Measurements from ENCODE around the gene NADK2. TPM values are rescaled to one million over a fixed set of nuclear protein-coding genes. Genes with fewer than 3 reads are reported as not detected.

NADK2 gene
- total RNA-seq, 2 donors from 2014 or later = 23.4 to 30.1 TPM

DNA sequence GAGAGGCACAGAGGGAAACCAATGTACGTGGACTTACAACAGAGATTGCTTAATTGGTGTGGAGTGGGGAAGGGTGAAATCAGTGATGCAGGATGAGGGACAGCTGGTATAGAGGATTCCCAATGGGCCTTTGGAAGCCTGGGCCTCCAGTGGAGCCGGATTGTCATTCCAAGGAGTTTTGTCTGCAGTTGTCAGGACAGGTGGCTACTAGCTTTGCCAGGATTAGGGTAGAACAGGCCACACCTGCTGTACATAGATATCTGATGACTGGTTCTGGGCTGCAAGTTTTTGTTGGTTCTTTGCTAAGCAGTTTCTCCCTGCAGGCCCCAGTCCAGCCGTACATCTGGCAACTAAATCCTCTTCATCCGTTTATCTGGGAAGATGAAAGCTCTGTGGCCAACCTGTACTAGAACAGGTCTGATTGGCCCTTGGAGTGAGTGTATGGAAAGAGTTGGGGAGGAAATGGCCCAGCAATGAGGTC is 85.6 kb downstream of the NADK2 start:
- no peaks in the 10 kb centered on the region for H3K9me3 ChIP-seq
- no peak for DNase-seq
- intact Hi-C loops (cut with DNase I) = no loop called here
- H3K36me3 ChIP-seq (replicated peaks in 1 of 2; ENCODE audit: insufficient read depth in 1 of 2, low read depth in 2 of 2) = no peaks in the 10 kb centered on the region
- no peak for TF ChIP-seq POLR2A (IDR thresholded peaks at IDR 0.05)
- TF ChIP-seq, protein P1, sequence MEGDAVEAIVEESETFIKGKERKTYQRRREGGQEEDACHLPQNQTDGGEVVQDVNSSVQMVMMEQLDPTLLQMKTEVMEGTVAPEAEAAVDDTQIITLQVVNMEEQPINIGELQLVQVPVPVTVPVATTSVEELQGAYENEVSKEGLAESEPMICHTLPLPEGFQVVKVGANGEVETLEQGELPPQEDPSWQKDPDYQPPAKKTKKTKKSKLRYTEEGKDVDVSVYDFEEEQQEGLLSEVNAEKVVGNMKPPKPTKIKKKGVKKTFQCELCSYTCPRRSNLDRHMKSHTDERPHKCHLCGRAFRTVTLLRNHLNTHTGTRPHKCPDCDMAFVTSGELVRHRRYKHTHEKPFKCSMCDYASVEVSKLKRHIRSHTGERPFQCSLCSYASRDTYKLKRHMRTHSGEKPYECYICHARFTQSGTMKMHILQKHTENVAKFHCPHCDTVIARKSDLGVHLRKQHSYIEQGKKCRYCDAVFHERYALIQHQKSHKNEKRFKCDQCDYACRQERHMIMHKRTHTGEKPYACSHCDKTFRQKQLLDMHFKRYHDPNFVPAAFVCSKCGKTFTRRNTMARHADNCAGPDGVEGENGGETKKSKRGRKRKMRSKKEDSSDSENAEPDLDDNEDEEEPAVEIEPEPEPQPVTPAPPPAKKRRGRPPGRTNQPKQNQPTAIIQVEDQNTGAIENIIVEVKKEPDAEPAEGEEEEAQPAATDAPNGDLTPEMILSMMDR (IDR thresholded peaks at IDR 0.05) = no peak
- no peak overlapping the region for H3K27ac ChIP-seq
- no peak overlapping the region for H3K4me3 ChIP-seq
- 65 to 84% methylated on average over 4 of the region's 4 CpGs for WGBS, 2 donors
- ATAC-seq = no peak
- peaks cover 13% of the 10 kb centered on the region for H3K4me1 ChIP-seq
- no peaks in the 10 kb centered on the region for H3K27me3 ChIP-seq

- no peaks in the 10 kb centered on the region for H3K9me3 ChIP-seq
- H3K4me3 ChIP-seq = no peak overlapping the region
- no peaks in the 10 kb centered on the region for H3K27me3 ChIP-seq
- no peak overlapping the region for H3K27ac ChIP-seq
- H3K4me1 ChIP-seq = peaks cover 20% of the 10 kb centered on the region
- no peaks in the 10 kb centered on the region for H3K36me3 ChIP-seq (replicated peaks in 1 of 2; ENCODE audit: insufficient read depth in 1 of 2, low read depth in 2 of 2)
- DNase-seq (no peak), ATAC-seq (no peak)
- intact Hi-C loops (cut with DNase I) = no loop called here
- TF ChIP-seq, protein P1 (IDR thresholded peaks at IDR 0.05) = no peak
- TF ChIP-seq POLR2A (IDR thresholded peaks at IDR 0.05) = no peak
- WGBS, 2 donors = 87 to 95% methylated on average over 7 of the region's 7 CpGs
These were observed 86.4 kb downstream of the NADK2 start for GRCh38 chr5:36155291-36155690.

DNA sequence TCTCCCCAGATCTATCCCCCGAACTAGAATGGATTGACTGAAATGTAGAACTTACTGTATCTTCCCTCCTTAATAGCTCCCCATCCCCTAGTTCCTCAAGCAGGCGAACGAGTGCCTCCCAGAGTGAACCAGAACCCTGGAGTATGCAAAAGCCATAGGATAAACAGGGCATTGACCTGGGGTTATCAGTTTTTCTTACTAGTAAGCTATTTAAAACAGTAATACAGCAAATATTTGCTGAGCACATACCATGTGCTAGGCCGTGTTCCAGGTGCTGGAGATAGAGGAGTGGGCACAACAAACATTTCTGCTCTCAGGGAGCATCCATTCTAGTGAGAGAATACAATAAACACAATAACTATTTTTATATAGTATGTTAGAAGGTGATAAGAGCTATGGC is 88.0 kb downstream of the NADK2 start:
- no peaks in the 10 kb centered on the region for H3K27me3 ChIP-seq
- H3K4me1 ChIP-seq = peaks cover 34% of the 10 kb centered on the region
- H3K4me3 ChIP-seq = no peak overlapping the region
- WGBS, 2 donors = 58 to 63% methylated on average over 4 of the region's 4 CpGs
- no peaks in the 10 kb centered on the region for H3K36me3 ChIP-seq (replicated peaks in 1 of 2; ENCODE audit: insufficient read depth in 1 of 2, low read depth in 2 of 2)
- H3K27ac ChIP-seq = no peak overlapping the region
- TF ChIP-seq, protein P1 (IDR thresholded peaks at IDR 0.05) = no peak
- no peak for TF ChIP-seq POLR2A (IDR thresholded peaks at IDR 0.05)
- no peak for DNase-seq
- no peaks in the 10 kb centered on the region for H3K9me3 ChIP-seq
- ATAC-seq = no peak
- intact Hi-C loops (cut with DNase I) = no loop called here

GRCh38 chr5:36153298-36153677 is 88.4 kb downstream of the NADK2 start:
- intact Hi-C loops (cut with DNase I) = no loop called here
- H3K27ac ChIP-seq = no peak overlapping the region
- no peaks in the 10 kb centered on the region for H3K27me3 ChIP-seq
- ATAC-seq (no peak), DNase-seq (no peak)
- no peaks in the 10 kb centered on the region for H3K36me3 ChIP-seq (replicated peaks in 1 of 2; ENCODE audit: insufficient read depth in 1 of 2, low read depth in 2 of 2)
- no peak overlapping the region for H3K4me3 ChIP-seq
- peaks cover 35% of the 10 kb centered on the region for H3K4me1 ChIP-seq
- TF ChIP-seq, protein P1 (IDR thresholded peaks at IDR 0.05) = no peak
- TF ChIP-seq POLR2A (IDR thresholded peaks at IDR 0.05) = no peak
- WGBS, 2 donors = 74 to 75% methylated on average over 7 of the region's 7 CpGs
- no peaks in the 10 kb centered on the region for H3K9me3 ChIP-seq
